8988T (cell line): ENCODE results near the gene LCN1.
"Not testable (repeated sequence)": the region's sequence is repeated elsewhere in the genome, so short reads cannot be mapped to it uniquely, and the experiment has no call there.

ENCODE experiments used
- DNase-seq: peaks from one replicate; pipeline ENCODE4 v3.0.0; 2011

The LCN1 gene

DNA sequence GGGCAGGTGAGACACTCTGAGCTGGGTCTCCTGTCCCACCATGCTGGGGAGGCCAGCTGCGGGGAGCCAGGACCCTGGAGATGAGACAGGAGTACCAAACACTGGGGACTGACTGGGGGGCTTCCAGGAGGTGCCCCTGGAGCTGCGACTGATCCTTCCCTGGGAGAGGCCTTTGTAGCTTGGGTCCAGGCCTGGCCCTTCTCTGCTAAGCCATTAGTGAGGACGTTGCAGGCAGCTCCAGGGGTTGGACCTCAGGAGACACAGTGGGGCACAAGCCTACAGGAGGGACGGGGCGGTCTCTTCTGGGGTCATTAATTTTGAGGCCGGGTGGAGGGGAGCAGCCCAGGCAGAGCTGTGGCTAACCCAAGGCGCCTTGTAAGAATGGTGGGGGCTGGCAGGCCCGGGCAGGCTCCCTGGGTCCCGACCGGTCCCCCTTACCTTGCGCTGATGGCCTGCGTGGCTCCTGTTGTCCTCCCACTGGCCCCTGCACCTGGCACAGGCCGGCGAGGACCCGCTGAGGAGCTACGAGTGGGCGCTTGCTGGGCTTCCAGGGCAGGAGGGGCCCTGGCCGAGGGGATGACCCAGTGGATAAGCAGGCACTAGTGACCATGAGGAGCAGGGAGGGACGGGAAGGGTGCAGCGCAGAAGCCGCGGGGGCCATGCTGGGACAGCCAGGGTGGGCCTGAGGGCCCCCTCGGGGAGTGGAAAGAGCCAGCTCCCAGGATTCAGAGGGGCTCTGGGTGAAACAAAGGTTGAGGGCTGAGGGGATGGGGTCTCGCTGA is 15.6 kb upstream of the LCN1 start:
- no peak for DNase-seq

- no peak for DNase-seq
These were observed 14.7 kb upstream of the LCN1 start for GRCh38 chr9:135506327-135507103.

GRCh38 chr9:135507104-135508035 is 13.9 kb upstream of the LCN1 start:
- DNase-seq = no peak

- no peak for DNase-seq
These were observed 12.9 kb upstream of the LCN1 start for GRCh38 chr9:135508211-135508820.

GRCh38 chr9:135509458-135509857 is 11.8 kb upstream of the LCN1 start:
- no peak for DNase-seq

DNA sequence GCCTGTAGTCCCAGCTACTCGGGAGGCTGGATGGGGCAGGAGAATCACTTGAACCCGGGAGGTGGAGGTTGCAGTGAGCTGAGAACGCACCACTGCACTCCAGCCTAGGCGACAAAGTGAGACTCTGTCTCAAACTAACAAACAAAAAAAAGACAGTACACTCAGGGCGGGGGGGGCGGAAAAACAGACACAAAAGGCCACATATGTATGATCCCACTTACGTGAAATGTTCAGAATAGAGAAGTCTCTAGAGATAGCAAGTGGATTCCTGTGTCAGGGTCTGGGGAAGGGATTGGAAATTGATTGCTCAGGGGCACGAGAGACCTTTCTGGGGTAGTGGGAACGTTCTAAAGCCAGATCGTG is 9.0 kb upstream of the LCN1 start:
- DNase-seq = no peak

- no peak for DNase-seq
These were observed 8.3 kb upstream of the LCN1 start for GRCh38 chr9:135512904-135513303.

GRCh38 chr9:135513351-135513846 is 7.8 kb upstream of the LCN1 start:
- DNase-seq = no peak

GRCh38 chr9:135513906-135514305 is 7.3 kb upstream of the LCN1 start:
- not testable (repeated sequence) for DNase-seq

GRCh38 chr9:135514342-135515082 is 6.7 kb upstream of the LCN1 start:
- DNase-seq = no peak

- no peak for DNase-seq
These were observed 5.9 kb upstream of the LCN1 start for GRCh38 chr9:135515083-135515951.

DNA sequence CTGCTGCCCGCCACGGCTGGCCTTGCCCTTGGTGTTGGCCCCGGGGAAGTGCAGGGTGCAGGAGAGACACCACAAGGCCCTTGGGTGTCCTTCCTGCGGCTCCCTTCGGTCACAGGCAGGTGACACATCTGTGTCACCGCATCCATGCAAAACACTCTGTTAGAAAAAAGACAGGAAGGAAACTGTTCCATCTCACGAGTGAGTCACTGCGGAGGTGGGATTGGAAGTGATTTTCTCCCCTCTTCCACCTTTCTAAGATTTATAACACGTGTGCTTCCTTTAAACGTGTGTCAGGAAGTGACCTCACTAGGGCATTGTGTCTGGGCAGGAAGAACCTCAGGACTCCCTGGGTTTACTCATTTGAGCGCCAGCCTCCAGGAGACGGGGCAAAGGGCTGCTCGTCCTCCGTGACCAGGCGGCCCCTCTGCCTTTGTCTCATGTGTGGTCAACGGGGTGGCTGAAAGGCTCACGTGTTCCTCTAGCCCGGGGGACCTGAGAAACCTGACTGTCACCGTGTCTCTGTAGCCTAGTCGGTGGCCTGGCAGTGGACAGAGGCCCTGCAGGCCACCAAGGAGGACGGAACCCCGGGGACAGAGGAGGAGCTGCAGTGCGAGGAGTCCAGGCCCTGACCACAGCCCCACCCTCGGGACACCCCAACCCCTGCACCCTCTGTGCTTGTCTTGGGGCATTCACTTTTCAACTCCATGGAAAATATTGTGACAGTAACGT is 4.9 kb upstream of the LCN1 start:
- DNase-seq = no peak

- no peak for DNase-seq
These were observed 3.8 kb upstream of the LCN1 start for GRCh38 chr9:135517407-135517822.

DNA sequence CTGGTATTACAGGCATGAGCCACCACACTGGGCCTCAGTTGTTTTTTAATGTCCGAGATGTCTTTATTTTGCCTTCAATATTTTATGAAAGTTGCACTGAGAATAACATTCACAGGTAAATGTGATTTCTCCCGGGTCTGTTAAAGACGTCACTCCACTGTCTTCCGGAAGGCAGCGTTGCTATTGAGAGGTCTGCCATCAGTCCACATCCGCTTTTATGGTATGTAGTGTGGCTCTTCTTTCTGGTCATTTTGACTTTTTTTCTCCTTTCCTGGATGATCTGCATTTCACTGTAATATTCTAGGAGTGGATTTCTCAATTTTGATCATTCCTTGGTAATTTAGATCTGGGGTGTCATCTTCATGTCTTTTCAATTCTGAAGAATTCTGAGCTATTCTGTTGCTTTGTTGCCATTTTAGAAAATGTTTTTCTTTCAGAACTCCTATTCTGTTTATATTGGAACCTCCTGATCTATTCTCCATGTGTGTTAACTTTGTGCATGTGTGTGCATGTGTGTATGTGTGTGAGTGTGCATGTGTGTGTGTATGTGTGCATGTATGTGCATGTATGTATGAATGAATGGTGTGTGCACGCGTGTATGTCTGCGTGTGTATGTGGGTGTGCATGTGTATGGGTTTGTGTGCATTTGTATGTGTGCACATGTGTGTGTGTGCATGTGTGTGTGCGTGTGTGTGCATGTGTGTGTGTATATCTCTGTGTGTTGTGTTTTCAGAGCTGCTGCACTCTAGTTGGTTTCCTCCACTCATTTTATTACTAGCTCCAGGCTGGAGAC is 1.9 kb upstream of the LCN1 start:
- no peak for DNase-seq

DNA sequence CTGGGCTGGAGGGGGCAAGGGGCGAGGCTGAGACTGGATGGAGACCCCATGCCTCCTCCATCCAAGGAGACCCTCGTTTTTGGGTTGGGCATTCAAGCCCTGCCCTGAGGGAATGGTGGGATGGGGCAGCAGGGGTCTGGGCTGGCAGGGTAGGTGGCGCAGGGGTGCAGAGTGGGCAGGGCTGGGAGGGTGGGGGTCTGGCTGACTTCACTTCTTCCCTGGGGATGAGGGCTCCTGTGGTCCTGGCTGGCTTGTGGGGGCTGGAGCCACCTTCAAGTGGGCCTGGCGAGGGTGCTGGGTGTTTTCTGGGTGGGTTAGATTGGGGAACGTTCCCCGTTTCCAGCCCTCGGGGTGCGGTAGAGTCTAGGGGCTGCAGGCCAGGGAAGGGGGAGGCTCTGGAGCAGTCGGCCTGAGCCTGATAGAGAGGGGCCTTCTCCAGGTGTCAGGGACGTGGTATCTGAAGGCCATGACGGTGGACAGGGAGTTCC is 412 bp downstream of the LCN1 start:
- no peak for DNase-seq

DNA sequence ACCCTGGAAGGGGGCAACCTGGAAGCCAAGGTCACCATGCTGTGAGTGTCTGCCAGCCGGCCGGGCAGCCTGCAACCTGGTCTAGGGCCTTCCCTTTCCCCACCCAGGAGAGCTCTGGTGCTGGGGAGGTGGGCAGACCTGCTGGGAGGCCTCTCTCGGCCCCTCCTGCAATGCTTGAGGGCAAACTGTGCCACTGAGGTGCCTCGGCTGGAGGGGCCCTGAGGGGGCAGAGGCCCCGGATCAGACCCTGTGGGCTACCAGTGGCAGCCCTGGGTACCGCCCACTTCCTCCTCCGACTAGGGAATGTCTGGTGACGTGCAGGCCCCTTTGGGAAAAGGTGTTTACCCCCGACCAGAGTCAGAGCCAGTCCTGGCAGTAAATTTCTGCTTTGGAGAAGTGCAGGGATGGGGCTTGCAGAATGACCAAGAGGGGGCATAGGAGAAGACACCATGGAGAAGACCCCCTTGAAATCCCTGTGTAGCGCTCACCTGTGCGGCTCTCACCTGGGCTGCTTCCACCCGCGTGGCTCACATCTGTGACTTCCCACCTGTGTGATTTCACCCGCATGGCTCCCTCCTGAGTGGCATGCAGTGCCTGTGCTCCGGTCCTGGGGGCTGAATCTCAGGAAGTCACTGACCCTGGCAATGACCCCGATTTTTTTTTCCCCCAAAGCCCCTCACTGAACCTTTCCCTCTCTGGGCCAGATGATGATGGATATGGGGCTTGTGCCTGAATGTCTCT is 1.1 kb downstream of the LCN1 start:
- DNase-seq = no peak

DNA sequence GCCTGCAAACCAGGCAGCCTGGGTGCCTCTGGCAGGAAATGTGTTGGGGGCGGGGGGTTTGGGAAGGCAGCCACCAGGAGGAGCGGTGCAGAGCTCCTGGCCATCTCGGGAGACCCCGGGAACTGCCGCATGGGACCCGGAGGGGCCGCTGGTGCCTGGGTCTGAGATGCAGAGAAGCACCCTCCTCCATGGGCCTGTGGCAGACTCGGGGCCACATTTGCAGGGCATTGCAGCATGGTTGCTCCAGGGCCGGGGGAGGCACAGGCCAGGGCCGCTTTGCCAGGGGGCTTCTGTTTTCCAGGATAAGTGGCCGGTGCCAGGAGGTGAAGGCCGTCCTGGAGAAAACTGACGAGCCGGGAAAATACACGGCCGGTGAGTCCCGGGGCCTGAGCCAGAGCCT is 1.7 kb downstream of the LCN1 start:
- no peak for DNase-seq

- DNase-seq = no peak
These were observed 2.4 kb downstream of the LCN1 start for GRCh38 chr9:135523521-135524129.
